Measurements from ENCODE around the gene ZFAND3. TPM values are rescaled to one million over a fixed set of nuclear protein-coding genes. Genes with fewer than 3 reads are reported as not detected.

The ZFAND3 gene
- total RNA-seq, 3 donors from 2014 or later: 34.1 to 53.0 (median 36.0) TPM

GRCh38 chr6:37917566-37917965, 98.0 kb downstream of the ZFAND3 start:
- H3K27me3 ChIP-seq: no peaks in the 10 kb centered on the region
- no peaks in the 10 kb centered on the region for H3K9me3 ChIP-seq
- no peak overlapping the region for H3K27ac ChIP-seq
- H3K36me3 ChIP-seq: no peaks in the 10 kb centered on the region
- no peak for DNase-seq (ENCODE audit: low spot score in 2 of 2)
- intact Hi-C loops (cut with DNase I; ENCODE audit: low total_unique reads): no loop called here
- H3K4me1 ChIP-seq: no peaks in the 10 kb centered on the region
- H3K4me3 ChIP-seq: no peak overlapping the region
- no peak for TF ChIP-seq POLR2AphosphoS5 (IDR thresholded peaks at IDR 0.05)
- TF ChIP-seq POLR2A (IDR thresholded peaks at IDR 0.05): no peak
- TF ChIP-seq, protein P1, sequence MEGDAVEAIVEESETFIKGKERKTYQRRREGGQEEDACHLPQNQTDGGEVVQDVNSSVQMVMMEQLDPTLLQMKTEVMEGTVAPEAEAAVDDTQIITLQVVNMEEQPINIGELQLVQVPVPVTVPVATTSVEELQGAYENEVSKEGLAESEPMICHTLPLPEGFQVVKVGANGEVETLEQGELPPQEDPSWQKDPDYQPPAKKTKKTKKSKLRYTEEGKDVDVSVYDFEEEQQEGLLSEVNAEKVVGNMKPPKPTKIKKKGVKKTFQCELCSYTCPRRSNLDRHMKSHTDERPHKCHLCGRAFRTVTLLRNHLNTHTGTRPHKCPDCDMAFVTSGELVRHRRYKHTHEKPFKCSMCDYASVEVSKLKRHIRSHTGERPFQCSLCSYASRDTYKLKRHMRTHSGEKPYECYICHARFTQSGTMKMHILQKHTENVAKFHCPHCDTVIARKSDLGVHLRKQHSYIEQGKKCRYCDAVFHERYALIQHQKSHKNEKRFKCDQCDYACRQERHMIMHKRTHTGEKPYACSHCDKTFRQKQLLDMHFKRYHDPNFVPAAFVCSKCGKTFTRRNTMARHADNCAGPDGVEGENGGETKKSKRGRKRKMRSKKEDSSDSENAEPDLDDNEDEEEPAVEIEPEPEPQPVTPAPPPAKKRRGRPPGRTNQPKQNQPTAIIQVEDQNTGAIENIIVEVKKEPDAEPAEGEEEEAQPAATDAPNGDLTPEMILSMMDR (IDR thresholded peaks at IDR 0.05): no peak

- Histone ChIP-seq H3K4me1 (no peaks in the 10 kb centered on the region), H3K9me3 (no peaks in the 10 kb centered on the region), H3K36me3 (no peaks in the 10 kb centered on the region), H3K27me3 (no peaks in the 10 kb centered on the region), H3K4me3 (no peak overlapping the region), H3K27ac (no peak overlapping the region)
- TF ChIP-seq, protein P1 (IDR thresholded peaks at IDR 0.05): no peak
- TF ChIP-seq POLR2A (IDR thresholded peaks at IDR 0.05): no peak
- no peak for TF ChIP-seq POLR2AphosphoS5 (IDR thresholded peaks at IDR 0.05)
- no peak for DNase-seq (ENCODE audit: low spot score in 2 of 2)
- intact Hi-C loops (cut with DNase I; ENCODE audit: low total_unique reads): no loop called here
Observed at GRCh38 chr6:37919417-37920157, 100.1 kb downstream of the ZFAND3 start.

GRCh38 chr6:37920667-37921066, 101.1 kb downstream of the ZFAND3 start:
- Histone ChIP-seq H3K4me1 (no peaks in the 10 kb centered on the region), H3K27me3 (no peaks in the 10 kb centered on the region), H3K4me3 (no peak overlapping the region), H3K27ac (no peak overlapping the region), H3K9me3 (no peaks in the 10 kb centered on the region), H3K36me3 (no peaks in the 10 kb centered on the region)
- no peak for DNase-seq (ENCODE audit: low spot score in 2 of 2)
- intact Hi-C loops (cut with DNase I; ENCODE audit: low total_unique reads): no loop called here
- no peak for TF ChIP-seq POLR2A (IDR thresholded peaks at IDR 0.05)

DNA sequence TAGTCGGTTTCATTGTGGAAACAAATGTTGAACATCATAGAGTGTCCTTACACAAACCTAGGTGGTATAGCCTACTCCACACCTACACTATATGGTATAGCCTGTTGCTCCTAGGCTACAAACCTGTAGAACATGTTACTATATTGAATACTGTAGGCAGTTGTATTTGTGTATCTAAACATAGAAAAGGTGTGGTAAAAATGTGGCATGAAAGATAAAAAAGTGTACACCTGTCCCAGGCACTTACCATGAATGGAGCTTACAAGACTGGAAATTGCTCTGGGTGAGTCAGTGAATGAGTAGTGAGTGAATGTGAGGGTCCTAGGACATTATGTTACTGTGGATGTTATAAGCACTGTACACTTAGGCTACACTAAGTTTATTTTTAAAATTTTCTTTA, 103.0 kb downstream of the ZFAND3 start:
- no peaks in the 10 kb centered on the region for H3K36me3 ChIP-seq
- no peak for TF ChIP-seq POLR2AphosphoS5 (IDR thresholded peaks at IDR 0.05)
- no peak overlapping the region for H3K27ac ChIP-seq
- H3K4me1 ChIP-seq: no peaks in the 10 kb centered on the region
- intact Hi-C loops (cut with DNase I; ENCODE audit: low total_unique reads): no loop called here
- no peaks in the 10 kb centered on the region for H3K9me3 ChIP-seq
- no peaks in the 10 kb centered on the region for H3K27me3 ChIP-seq
- no peak for DNase-seq (ENCODE audit: low spot score in 2 of 2)
- no peak overlapping the region for H3K4me3 ChIP-seq

DNA sequence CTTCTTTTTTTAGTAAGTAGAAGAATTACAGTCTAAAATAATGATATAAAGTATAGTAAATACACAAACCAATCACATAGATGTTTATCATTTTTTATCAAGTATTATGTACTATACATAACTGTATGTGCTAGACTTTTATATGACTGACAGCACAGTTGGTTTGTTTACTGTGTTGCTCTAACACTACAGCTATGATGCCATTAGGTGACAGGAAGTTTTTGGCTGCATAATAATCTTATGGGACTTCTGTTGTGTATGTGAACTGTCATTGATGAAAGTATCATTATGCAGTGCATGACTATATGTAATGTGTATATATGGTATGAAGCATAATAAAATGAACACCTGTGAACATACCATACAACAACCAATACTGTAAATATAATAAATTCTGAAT, 104.0 kb downstream of the ZFAND3 start:
- Histone ChIP-seq H3K27ac (no peak overlapping the region), H3K4me3 (no peak overlapping the region), H3K27me3 (no peaks in the 10 kb centered on the region), H3K36me3 (no peaks in the 10 kb centered on the region), H3K4me1 (no peaks in the 10 kb centered on the region), H3K9me3 (no peaks in the 10 kb centered on the region)
- TF ChIP-seq, protein P1 (IDR thresholded peaks at IDR 0.05): no peak
- TF ChIP-seq POLR2AphosphoS5 (IDR thresholded peaks at IDR 0.05) (no peak), POLR2A (IDR thresholded peaks at IDR 0.05) (no peak)
- DNase-seq (ENCODE audit: low spot score in 2 of 2): no peak
- intact Hi-C loops (cut with DNase I; ENCODE audit: low total_unique reads): no loop called here

GRCh38 chr6:37926661-37927060, 107.1 kb downstream of the ZFAND3 start:
- intact Hi-C loops (cut with DNase I; ENCODE audit: low total_unique reads): no loop called here
- no peak for TF ChIP-seq POLR2AphosphoS5 (IDR thresholded peaks at IDR 0.05)
- no peak for TF ChIP-seq POLR2A (IDR thresholded peaks at IDR 0.05)
- TF ChIP-seq, protein P1 (IDR thresholded peaks at IDR 0.05): no peak
- Histone ChIP-seq H3K4me1 (no peaks in the 10 kb centered on the region), H3K27me3 (no peaks in the 10 kb centered on the region), H3K36me3 (no peaks in the 10 kb centered on the region), H3K27ac (no peak overlapping the region), H3K4me3 (no peak overlapping the region), H3K9me3 (no peaks in the 10 kb centered on the region)
- no peak for DNase-seq (ENCODE audit: low spot score in 2 of 2)
